PFSK-1 (cell line): Measurements from ENCODE around the gene RGS3.

Experiments used
- FOXP2 ChIP-seq: optimal IDR thresholded peaks from 2 replicates; pipeline ENCODE3; 2011; ENCODE audit warnings: borderline replicate concordance, control low read depth, inconsistent platforms; ENCODE audit not compliant: insufficient read depth; ENCODE audit errors: extremely low read length, extremely low read depth
- POLR2AphosphoS5 ChIP-seq: IDR thresholded peaks from 2 replicates; pipeline ENCODE4 v1.6.1; 2012; ENCODE audit warnings: low read depth, mild to moderate bottlenecking, control low read depth, low read length, moderate library complexity
- SIN3A ChIP-seq: IDR thresholded peaks from 2 replicates; pipeline ENCODE4 v1.6.1; 2012; ENCODE audit warnings: mild to moderate bottlenecking, low read length, moderate library complexity, borderline replicate concordance; ENCODE audit not compliant: insufficient read depth
- TAF1 ChIP-seq: IDR thresholded peaks from 2 replicates; pipeline ENCODE4 v1.6.1; 2012; ENCODE audit warnings: low read length, control low read depth, borderline replicate concordance; ENCODE audit not compliant: insufficient read depth
- TF ChIP-seq, protein P1 (sequence below), 2 experiments: IDR thresholded peaks; 2 replicates each; pipeline versions ENCODE4 v1.6.1 to v1.8.0; 2011 to 2012; ENCODE audit warnings: low read depth in 2 of 2, low read length in 2 of 2, control low read depth in 1 of 2, inconsistent platforms in 1 of 2, mild to moderate bottlenecking in 1 of 2, moderate library complexity in 1 of 2; ENCODE audit not compliant: insufficient read depth in 1 of 2

The RGS3 gene

DNA sequence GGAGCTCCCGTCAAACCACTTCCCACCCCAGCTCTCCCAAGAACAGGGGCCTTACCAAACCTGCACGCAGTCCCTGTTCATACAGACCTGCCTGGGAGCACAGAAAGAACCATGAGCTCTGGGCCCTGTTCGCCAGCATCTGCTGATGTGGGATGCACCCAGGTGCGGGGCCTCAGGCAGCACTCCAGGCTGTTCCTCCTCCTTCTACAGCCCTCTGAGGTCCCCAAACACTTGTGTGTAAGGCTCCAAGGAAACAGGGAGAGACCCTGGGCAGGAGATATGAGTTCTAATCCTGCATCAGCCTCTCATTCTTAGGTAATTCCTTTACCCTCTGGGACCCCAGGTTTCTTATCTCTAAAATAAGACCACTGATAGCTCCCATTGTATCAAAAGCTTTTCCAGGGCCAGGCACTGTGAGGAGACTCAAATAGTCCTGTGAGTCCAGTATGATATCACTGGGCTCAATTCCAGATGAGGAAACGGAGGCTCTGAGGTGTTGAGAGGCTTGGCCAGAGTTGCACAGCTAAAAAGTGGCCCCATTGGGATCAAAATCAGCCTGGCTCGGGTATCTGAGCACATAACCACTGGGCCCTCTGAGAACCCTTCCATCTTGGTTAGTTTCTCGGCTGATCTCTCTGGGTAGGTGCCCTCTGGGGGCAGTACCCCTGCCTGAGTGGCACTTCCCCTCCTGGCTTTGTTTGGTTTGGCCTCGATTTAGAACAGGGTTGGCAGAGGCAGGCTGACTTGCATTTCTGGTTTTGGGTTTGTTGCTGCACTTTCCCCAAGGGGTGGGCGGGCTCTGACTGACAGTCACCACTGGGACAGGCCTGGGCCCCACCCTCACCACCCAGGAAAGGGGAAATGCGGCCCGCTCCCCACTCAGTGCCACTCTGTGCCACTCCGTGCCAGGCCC, 116.8 kb downstream of the RGS3 start:
- TF ChIP-seq FOXP2, result no peak
- no peak for TF ChIP-seq SIN3A
- no peak for TF ChIP-seq TAF1
- no peak for TF ChIP-seq POLR2AphosphoS5
- TF ChIP-seq, protein P1, sequence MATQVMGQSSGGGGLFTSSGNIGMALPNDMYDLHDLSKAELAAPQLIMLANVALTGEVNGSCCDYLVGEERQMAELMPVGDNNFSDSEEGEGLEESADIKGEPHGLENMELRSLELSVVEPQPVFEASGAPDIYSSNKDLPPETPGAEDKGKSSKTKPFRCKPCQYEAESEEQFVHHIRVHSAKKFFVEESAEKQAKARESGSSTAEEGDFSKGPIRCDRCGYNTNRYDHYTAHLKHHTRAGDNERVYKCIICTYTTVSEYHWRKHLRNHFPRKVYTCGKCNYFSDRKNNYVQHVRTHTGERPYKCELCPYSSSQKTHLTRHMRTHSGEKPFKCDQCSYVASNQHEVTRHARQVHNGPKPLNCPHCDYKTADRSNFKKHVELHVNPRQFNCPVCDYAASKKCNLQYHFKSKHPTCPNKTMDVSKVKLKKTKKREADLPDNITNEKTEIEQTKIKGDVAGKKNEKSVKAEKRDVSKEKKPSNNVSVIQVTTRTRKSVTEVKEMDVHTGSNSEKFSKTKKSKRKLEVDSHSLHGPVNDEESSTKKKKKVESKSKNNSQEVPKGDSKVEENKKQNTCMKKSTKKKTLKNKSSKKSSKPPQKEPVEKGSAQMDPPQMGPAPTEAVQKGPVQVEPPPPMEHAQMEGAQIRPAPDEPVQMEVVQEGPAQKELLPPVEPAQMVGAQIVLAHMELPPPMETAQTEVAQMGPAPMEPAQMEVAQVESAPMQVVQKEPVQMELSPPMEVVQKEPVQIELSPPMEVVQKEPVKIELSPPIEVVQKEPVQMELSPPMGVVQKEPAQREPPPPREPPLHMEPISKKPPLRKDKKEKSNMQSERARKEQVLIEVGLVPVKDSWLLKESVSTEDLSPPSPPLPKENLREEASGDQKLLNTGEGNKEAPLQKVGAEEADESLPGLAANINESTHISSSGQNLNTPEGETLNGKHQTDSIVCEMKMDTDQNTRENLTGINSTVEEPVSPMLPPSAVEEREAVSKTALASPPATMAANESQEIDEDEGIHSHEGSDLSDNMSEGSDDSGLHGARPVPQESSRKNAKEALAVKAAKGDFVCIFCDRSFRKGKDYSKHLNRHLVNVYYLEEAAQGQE (IDR thresholded peaks at IDR 0.05; ENCODE audit: insufficient read depth in 1 of 2, low read depth in 2 of 2, low read length in 2 of 2), result no peak

DNA sequence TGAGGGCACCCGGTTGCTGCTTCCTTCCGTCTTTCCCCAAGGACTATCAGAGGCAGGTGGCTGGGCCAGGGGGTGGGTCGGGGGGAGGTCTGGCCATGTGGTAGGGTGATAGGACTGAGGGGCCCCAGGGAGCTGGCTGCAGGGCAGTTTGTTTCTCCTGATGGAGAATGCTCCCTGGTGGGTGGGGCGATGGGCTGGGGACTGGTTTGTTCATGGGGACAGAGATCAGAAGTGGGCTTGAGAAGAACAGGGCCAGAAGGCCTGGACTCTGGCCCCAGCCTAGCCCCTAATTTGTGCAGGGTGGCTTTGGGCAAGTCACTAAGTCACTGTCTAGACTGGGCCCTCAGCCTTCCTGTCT, 117.4 kb downstream of the RGS3 start:
- TF ChIP-seq TAF1 (no peak), SIN3A (no peak), POLR2AphosphoS5 (no peak), FOXP2 (no peak)
- TF ChIP-seq, protein P1 (IDR thresholded peaks at IDR 0.05; ENCODE audit: insufficient read depth in 1 of 2, low read depth in 2 of 2, low read length in 2 of 2), result no peak

- TF ChIP-seq TAF1 (no peak), SIN3A (no peak), FOXP2 (no peak), POLR2AphosphoS5 (no peak)
- TF ChIP-seq, protein P1 (IDR thresholded peaks at IDR 0.05; ENCODE audit: insufficient read depth in 1 of 2, low read depth in 2 of 2, low read length in 2 of 2), result no peak
These were observed 118.6 kb downstream of the RGS3 start for GRCh38 chr9:113581865-113582697.

DNA sequence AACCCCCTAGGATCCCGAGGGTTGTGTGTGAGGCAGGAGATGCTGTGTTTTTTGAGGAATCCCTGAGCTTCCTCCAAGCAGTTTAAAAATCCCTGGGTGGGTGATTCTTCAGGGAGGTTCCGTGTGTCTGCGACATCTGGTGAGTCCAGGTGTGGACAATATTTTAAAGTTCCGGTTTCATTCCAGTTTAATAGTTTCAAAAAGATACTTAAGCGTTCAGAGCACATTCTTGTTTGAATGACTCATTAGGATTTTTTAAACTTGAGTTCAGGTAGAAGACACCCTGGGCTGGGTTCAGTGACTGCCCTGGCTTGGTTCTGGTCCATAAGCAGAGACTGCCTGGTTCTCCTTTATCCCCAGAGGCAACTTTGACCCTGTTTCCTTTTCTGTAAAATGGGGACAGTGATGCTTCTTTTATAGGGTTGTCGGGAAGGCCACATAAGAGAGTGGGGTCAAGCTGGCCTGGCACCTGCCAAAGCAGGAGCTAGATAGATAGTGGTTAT, 119.2 kb downstream of the RGS3 start:
- TF ChIP-seq FOXP2 (no peak), SIN3A (no peak), TAF1 (no peak), POLR2AphosphoS5 (no peak)
- TF ChIP-seq, protein P1 (IDR thresholded peaks at IDR 0.05; ENCODE audit: insufficient read depth in 1 of 2, low read depth in 2 of 2, low read length in 2 of 2), result no peak
